Measurements from ENCODE around the gene MYO9A.

The MYO9A gene

GRCh38 chr15:71779073-71779797 is 338.7 kb downstream of the MYO9A start:
- no peak for DNase-seq

GRCh38 chr15:71777216-71777943 is 340.6 kb downstream of the MYO9A start:
- DNase-seq, result no peak

- DNase-seq, result no peak
These were observed 341.6 kb downstream of the MYO9A start for GRCh38 chr15:71776304-71776703.

- DNase-seq, result no peak
These were observed 342.1 kb downstream of the MYO9A start for GRCh38 chr15:71775856-71776255.

GRCh38 chr15:71773206-71773859 is 344.6 kb downstream of the MYO9A start:
- DNase-seq, result no peak
